PC-9 (cell line): ENCODE measurements around the gene NALCN.

Source experiments
- CTCF ChIP-seq: fragments of 200-600 bp; sonication (generic); conservative IDR thresholded peaks from 2 replicates; pipeline ENCODE4 v1.6.1; 2017; ENCODE audit warnings: mixed run types, antibody characterized with exemption, mild to moderate bottlenecking, moderate library complexity
- EZH2 ChIP-seq: fragments of 200-600 bp; sonication (generic); IDR thresholded peaks from 2 replicates; pipeline ENCODE4 v1.8.0; 2017; ENCODE audit warnings: antibody characterized with exemption, low read depth

GRCh38 chr13:101080616-101081015, 335.7 kb downstream of the NALCN start:
- TF ChIP-seq CTCF (no peak), EZH2 (no peak)
